HG03025 (cell line): ENCODE measurements around the gene LRRC26.

Experiments
- ATAC-seq: cut with Tn5 transposase; IDR thresholded peaks from one replicate; pipeline ENCODE4 v1.9.1; 2021; ENCODE audit warnings: mild to moderate bottlenecking, moderate library complexity; ENCODE audit not compliant: unreplicated experiment, low FRiP score

LRRC26 gene

DNA sequence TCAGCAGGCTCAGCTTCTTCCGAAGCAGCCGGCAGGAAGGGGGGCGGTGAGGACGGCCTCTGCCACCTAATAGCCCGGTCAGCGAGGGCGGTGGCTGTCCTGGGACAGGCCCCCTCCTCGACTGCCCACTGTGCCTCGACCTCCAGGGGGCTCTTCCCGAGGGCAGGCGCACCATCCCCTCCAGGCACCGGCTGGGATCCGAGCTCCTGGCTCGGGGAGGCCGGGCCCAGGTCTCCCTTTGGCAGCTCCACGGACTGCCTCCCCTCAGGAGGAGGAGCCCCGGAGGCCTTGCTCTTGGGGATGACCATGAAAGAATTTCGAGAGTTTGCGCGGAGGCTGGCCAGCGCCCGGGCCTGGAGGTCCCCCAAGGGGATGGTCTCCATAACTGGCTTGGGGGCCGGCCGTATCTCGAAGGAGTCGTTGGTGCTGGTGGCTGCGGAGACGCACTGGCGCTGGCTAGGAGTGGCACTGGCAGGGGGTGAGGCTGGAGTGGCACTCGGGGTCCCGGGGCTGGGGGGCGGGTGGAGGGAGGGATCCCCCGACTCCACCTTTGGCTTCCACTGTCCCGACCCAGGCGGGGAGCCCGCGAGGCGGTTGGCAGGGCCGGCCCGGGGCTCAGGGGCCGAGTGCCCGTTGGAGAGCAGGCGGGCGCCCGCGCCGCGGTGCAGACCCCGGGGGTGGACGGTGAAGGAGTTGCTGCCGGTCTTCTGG lies 29.7 kb upstream of the LRRC26 start:
- no peak for ATAC-seq

DNA sequence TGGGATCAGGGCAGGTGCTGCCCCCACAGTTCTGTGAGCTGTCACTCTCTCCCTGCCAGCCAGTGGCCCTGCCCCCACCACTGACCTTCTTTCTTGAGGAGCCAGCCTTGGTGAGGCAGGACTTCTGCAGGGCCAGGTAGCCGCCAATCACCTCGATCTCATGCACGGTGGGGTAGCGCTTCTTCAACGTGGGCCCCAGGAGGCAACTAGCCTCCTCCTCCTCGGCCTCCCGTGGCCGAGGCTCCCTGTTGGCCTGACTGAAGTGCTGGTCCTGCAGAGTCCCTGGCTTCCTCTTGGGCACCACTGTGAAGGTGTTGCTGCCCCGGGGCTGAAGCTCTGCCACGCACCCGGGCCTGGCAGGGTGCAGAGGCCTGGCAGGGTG lies 29.0 kb upstream of the LRRC26 start:
- ATAC-seq = no peak

DNA sequence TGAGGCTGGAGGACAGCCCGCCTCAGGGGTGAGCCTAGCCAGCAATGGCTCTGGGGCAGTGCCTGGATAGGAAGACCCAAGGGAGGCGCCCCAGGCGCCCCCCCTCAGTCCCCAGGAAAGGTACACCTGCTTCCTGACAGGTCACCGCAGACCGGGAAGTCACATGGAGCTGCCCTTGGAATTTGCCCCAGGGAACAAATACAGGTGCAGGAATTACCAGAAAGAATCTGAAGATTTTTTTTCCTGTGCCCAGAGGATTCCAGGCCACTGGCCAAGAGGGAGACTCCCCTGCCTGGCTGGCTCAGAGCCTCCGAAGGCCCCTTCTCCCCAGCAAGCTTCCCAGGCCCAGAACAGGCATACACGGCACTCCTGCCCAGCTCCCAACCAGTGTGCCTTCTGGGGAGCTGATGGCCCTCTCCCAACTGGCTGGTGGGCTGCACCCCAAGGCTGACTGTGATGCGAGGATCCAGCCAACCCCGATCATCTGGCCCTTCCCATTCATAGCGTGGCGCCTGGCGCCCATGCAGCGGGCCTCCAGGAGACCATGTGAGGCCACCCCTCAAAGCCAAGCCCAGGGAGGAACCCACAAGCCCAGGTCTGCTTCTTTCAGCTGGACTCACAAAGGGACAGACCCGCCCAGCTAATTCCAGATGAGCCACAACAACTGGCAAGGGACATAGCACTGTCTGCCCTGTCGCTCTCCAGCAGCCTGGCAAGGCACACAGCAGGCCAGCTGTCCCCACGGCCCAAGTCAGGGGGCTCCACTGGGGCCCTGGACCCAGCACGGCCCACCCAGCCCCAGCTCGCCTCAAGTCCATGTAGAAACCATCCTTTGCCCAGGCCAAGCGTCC lies 28.4 kb upstream of the LRRC26 start:
- no peak for ATAC-seq

DNA sequence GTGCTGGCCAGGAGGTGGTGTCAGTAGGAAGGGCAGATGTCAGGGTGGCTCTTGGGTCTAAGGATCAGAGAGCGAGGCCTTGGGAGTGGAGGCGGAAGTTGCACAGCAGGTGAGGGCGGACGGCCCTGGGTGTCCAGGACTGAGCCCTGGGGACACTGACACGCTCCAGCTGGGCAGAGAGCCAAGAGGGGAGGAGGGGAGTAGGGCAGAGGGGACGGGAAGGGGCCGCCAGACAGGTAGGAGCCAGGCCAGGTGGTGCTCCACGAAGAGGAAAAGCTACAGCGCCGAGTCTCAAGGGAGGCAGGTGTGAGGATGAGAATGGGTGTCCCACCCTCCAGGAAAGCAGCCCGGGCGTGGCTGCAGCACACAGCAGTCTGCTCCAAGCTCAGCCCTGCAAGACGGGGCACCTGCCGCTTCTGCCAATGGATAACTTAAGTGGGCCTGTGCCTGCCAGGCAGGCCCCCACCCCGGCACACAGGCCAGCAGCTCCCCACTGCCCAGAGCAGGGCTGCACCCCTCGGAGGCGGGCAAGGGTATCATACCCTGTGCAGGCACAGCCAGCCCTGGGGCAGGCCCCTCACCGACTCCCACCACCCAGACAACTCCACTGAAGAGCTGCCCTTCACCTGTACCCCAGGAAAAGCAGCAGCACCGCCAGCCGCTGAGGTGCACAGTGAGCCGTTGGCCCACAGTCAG lies 25.8 kb upstream of the LRRC26 start:
- no peak for ATAC-seq

DNA sequence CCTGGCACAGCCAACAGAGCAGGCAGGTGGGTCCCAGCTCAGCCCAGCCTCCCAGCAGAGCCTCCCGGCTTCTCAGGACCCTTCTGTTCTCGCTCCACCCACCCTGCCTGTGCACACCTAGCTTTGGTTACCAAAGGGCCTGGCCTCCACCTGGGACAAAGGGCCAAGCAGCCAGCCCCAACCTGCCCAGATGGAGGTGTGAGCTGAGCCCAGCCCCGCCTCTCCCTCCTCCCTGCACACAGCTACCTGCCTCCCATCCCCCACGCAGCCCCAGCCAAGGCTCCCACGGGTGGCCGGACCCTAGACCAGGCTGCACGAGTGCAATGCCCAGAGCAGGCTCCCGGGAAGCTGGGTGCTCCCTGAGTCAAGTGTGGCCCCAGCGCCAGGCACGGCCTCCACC lies 25.1 kb upstream of the LRRC26 start:
- ATAC-seq = no peak

DNA sequence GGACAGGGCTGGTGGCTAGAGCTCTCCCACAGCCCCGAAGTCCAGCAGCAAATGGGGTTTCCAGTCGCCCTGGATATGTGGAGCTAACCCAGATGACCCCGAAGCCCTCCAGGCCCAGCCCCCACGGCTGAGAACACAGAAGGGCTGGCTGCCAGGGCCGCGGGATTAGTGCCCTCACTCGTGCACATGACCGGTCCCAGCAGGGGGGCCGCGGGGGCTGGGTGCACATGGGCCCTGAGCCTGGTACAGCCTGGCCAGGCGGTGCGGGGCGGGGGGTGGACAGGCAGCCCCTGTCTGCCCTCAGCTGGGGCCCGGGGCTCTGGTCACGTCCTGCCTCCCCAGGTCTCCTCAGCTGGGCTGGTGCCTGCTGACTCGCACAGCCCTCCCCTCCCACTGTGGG lies 24.5 kb upstream of the LRRC26 start:
- ATAC-seq = no peak

DNA sequence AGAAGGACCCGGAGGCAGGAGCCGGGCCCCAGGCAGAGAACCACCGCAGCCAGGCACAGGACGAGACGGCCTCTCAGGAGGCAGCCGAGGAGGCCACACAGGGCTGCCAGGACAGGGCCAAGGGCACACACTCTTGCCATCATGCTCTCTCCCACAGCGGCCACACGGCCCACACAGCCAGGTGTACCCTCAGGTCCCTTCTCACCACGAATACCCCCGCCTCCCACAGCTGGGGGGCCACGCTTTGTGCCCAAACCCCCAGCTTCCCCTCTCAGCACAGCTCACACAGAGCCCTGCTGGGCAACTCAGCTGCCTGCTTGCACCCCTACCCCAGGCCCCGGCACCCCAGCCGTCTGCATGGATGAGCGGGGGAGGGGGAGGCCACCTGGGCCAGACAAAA lies 23.9 kb upstream of the LRRC26 start:
- ATAC-seq = no peak

DNA sequence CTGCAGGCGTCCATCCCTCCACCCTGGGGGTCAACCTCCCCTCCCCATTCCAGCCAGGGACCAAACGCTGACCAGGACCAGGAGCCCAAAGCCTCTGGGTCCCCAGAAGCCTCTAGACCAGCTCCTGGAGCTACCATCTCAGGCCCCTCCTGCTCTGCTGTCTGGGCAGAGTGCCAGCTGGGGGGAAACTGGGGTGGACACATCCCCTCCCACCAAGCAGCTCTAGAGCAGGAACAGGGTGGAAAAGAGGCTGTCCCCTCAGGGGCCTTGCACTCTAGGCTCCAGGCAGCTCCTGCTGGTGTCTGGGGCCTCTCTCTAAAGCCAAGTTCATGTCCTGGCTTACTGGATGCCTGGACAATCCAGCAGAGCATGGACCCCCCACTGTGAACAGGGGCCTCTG lies 23.0 kb upstream of the LRRC26 start:
- ATAC-seq = no peak

DNA sequence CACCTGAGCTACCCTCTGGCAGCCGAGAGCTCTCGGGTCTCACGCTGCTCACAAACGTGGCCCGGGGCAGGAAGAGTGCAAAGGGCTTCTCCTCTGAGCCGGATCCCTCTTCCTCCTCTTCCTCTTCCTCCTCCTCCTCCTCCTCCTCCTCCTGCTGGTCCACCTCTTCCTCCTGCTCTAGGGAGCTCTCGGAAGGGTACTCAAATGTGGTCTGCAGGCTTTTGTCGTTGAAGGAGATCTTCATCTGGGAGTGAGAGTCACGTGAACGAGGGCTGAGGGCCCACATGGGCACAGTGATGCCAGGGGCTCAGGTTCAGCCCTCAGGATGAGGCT lies 22.6 kb upstream of the LRRC26 start:
- no peak for ATAC-seq

DNA sequence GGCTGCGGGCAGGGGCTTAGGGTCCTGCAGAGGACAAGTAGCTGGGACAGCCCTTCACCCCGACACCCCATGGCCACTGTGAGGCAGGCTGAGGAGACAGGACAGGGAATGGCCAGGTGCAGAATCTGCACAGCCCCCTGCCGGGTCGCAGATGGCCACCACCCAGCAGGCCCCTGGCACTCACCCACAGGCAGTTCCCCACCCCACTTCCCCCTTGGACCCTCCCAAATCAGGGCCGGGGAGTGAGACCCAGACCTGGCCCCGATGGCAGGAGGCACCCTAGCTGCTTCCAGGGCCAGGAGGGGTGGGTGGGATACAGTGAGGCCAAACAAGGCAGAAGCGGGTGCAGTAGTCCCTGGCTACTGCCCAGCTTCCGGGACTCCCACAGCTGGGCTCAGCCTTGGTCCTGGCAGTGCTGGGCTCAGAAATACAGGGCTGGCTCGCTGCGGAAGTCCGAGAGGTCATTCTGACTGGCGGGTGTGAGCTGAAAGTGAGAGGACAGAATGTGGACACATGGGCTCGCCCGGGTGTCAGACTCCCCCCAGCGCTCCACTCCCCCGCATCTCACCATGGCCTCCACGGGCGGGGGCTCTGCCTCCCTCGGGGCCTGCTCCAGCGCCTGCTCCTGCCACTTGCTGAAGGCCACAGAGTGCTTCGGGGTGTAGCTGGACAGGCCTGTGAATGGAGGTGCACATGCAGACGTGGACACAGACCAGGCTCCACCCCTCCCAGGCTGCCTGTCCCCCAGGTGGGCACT lies 22.0 kb upstream of the LRRC26 start:
- ATAC-seq = no peak

DNA sequence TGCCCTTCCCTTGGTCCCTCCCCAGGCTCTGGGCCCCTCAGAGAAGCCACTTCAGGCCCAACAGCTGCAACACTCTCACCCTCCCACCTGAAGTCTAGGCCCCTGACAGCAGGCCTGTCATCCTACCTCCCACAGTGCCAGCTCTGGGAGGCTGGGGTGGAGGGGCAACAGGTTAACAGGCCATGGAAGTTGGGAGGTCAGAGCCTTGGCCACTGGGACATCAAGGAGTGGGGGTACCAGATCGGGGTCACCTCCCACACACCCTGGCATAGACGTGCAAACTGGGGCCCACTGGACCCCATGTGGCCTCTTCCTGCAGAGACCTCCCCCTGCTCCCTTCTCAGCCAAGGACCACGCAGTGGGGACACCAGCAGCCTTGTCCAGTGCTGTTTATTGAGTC lies 21.4 kb upstream of the LRRC26 start:
- no peak for ATAC-seq

DNA sequence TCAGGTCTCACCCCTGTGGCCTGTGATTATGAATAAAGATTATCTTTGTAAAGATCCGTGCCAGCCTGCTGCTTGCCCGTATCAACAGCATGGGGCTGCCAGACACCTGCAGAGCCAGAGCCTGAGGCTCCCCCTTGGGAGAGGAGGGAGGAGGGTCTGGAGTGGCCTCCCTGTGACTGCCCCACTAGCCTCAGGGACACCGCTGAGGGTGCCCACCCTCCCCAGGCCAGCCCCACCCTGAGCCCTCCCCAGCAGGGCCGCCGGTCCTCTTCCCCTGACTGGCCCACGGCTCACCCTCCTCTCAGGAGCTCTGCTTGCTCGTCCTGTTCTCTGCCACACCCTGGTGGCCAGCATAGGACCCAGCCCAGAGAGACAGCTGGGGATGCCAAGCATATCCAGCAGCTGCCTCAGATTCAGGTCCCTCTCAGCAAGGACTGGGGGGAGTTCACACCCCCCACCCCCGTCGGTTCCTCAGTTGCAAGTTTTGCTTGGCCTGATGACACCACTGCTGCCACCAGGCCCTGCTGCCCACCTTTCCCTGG lies 20.5 kb upstream of the LRRC26 start:
- ATAC-seq = no peak

DNA sequence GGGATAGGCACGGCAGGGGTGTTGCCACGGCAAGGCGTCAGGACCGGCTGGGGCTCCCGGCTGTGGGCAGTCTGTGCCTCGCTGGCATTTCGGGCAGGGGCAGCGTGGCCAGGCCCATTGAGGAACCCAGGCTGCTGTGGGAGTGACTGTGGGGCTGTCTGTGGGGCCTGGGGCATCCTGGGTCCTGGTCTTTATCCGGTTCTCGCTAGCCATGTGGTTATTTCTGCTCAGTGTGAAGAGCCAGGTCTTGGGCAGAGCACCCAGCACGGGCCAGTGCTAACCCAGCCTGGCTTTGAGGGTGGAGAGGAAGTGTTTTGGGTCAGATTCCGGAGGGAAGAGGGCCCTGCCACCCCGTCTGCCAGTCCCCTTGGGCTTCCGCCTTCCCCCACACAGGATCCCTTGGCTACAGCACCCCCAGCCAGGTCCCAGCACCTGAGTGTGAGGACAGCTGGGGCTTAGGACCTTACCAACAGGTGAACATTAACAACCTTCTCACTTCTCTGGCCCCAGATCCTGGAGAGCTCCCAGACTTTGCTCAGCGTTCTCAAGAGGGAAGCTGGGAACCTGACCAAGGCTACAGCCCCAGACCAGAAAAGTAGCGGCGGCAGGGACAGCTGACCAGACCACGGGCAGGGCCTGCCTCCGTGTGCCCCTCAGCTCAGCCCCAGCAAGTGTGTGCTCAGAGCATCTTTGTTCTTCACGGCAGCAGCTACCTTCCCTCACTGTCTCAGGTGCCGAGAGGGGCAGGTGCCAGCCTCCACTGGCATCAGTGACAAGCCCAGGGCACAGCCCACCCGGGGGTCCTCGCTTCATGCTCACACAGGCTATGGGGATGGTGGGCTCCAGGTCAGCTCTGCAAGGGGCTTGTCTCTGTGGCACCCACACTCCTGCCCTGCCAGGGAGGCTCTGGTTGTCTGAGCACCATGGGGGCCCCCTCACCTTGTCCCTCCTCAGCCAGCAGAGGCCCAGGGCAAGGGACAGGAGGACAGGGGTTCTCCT lies 19.7 kb upstream of the LRRC26 start:
- ATAC-seq = no peak

DNA sequence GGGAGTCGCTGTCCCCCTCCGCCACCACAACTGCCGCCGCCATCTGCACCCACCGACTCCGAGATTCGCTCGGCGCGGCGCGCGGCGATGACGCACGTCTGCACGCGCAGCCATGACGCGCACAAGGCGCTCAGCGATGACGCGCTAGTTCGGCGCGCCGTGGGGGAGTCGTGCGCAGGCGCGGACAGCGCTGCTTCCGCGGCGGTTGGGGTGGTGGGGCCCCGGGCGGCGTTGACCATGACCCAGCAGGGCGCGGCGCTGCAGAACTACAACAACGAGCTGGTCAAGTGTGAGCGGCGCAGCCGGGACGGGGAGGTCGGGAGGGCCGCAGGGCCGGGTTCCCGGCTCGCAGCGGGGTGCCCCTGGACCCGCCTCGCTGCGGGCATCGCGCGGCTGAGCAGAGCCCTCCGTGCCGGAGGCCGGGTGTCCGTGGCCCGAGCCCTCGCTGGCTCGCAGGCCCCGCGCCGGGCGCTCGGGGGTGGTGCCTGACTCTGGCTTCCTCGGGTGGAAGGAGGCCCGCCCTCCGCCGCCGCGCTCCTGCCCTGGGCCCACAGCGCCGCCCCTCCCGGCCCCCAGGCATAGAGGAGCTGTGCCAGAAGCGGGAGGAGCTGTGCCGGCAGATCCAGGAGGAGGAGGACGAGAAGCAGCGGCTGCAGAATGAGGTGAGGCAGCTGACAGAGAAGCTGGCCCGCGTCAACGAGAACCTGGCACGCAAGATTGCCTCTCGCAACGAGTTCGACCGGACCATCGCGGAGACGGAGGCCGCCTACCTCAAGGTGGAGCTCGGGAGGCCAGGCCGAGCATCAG lies 18.8 kb upstream of the LRRC26 start, which contains the start of the genes ANAPC2 and SSNA1:
Gene ANAPC2, minus strand, starts transcription at position 71 of the 807 bp plus-strand sequence. Its CDS starts 28 bp downstream, at position 43.
Gene SSNA1, plus strand, starts transcription at position 187 of the 807 bp plus-strand sequence. Its CDS starts 51 bp downstream, at position 238.
- peak; percentile 69 for ATAC-seq

DNA sequence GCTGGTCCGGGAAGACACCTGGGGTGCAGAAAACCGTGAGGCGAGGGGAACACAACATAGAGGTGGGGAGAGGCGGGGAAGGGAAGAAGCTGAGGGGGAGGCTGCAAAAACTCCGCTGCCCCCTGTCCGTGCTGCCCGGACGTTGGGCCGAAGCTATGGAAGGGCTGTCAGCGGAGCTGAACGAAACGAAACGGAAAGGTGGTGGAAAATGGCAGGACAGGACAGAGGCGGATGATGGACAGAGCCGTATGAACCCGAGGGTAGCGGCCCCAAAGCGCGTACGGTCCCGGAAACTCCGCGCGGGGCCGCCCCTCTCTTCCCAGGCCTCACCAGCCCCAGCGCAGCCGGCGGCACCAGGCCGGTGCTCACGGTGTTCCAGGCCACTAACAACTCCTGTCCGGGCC lies 18.2 kb upstream of the LRRC26 start:
- ATAC-seq = peak; percentile 7

DNA sequence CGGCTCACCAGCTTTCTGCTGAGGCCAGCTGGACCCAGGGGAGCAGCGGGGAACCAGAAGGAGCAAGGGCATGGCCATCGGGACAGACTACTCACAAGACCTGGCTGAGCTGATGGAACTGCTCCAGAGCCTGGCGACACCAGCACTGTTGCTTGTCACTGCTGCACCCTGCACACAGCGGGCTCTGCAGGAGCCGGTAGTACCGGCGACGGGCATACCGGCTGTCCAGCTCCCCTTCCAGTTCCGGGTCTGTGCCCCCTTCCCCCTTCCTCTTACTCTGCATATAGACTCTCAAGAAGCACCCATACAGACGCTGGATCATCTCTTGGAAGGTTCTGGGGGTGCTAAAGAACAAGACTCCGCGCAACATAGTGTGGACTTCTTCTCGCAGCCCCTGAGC lies 17.5 kb upstream of the LRRC26 start:
- ATAC-seq = no peak

DNA sequence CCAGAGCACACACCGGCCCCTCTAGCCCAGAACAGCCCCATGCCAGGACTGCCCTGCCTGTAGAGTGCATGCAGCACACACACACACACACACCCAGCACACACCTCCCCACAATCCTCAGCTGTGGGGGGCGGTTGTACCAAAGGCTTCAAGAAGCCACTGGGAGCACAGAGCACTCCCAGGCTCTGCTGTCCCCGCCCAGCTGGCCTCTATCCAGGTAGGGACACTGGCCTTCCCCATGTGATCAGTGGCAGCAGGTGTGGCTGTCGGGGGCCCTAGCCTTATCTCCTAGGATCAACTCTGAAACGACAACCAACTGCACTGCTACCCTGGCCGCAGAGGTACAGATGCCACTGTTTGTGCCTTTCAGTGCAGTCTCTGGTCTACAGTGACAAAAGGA lies 16.5 kb upstream of the LRRC26 start:
- no peak for ATAC-seq

DNA sequence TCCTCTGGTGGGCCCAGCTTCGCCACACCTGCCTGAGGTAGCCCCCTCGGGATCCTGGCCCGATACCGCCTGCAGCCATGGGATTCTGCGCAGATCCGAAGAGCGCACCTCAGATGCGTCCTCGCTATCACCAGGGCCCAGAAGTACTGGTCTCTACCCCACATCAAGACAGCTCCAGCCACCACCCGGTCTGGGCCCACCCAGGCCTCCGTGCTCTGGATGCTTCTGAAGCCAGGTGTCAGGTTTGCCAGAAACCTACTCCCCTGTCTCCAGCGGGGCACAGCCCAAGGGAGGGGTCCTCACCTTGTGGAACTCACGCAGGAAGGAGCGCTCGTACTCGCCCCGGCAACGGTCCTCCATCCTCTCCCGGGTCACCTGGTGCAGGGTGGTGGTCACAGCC lies 16.1 kb upstream of the LRRC26 start:
- no peak for ATAC-seq
